NCI-H2029 treated with DMSO at 0.1 percent for 48 hours (cell line): ENCODE results near the gene LCN15.
A peak's percentile ranks its signal among the peaks of the same experiment; 100 is the strongest.
"Not testable (repeated sequence)": the region's sequence is repeated elsewhere in the genome, so short reads cannot be mapped to it uniquely, and the experiment has no call there.

Experiments used
- DNase-seq: peaks from one replicate; lab custom pipeline; 2025; lab: John Stamatoyannopoulos, UW

The LCN15 gene

GRCh38 chr9:136764301-136764891 lies at the start of gene LCN15:
Gene LCN15 (minus strand): TSS chr9:136764518. CDS start chr9:136764488, 30 bp downstream.
- no peak for DNase-seq

DNA sequence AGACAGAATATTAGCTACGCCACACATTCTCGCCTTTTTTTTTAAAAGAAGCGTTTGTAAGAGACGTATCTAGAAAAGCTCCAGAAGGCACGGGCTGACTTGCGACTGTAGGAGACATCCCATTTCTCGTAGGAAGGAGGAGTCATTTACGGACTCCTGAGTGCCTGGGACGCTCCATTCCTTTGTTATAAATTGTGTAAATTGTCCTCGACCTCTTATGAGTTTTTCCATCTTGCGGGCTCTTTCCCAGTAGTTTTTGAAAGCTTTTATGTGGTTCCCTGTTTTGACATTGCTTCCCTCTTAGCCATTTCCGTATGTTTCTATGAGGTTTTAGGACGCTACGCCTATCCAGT lies 44.5 kb upstream of the LCN15 start:
- DNase-seq = no peak

DNA sequence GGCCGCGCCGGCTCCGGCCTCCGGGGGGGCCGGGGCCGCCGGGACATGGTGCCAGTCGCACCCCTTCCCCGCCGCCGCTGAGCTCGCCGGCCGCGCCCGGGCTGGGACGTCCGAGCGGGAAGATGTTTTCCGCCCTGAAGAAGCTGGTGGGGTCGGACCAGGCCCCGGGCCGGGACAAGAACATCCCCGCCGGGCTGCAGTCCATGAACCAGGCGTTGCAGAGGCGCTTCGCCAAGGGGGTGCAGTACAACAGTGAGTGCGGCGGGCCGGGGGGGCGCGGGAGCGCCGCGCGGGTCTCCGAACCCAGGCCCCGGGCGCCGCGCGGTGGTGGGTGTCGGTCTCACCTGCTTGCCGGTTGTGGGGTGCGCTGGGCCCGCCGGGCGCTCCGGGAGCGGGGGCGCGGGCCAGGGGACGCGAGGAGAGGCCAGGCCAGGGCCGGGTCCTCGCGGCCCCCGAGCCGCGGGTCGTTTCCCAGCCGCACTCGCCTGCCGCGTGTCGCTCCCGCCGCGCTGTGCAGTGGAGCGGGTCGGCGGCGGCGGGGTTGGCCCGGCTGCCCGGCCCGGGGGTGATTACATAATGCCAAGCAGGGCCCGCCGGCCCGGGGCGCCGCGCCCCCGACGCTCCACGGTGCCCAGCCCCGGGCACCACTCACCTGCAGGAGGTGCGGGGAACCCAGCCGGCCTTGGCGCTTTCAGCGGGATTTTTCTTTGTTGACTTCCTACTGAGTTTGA lies 43.9 kb upstream of the LCN15 start:
- no peak for DNase-seq

DNA sequence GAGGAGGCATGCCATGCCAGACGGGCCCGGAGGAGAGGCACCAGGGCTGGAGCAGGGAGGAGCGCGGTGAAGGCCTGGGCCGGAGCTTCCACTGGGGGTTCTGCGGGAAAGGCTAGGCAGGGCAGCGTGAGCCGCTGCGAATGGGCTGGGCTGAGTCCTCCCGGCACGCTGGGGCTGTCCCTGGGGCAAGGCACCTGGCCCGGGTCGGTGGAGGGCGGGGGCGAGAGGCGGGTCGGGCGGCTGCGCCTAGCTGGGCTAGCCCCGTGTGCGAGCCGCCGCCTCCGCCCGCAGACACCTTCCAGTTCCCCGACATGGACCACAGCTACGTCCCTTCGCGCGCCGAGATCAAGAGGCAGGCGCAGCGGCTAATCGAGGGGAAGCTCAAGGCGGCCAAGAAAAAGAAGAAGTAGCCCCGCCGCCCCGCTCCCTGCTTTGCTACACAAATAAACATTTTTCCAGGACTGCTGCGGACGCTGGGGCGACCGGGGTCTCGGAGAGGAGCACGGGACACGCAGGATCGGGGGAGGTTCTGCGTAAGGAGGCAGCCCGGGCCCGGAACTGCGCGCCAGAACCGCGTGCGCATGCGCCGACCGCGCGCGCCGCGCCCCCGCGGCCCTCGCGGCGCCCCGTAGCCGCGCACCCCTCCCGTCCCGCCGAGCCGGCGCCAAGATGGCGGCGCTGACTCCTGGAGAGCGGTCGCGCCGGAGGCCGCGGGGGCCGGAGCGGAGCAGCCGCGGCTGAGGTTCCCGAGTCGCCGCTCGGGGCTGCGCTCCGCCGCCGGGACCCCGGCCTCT lies 43.2 kb upstream of the LCN15 start, which contains the start of gene RABL6:
Gene RABL6, plus strand, starts transcription at position 668 of the 794 bp plus-strand sequence. CDS start 249 bp downstream, outside the sequence.
- DNase-seq = no peak

- DNase-seq = no peak
These were observed 42.4 kb upstream of the LCN15 start for GRCh38 chr9:136806631-136807201.

- no peak for DNase-seq
These were observed 41.7 kb upstream of the LCN15 start for GRCh38 chr9:136806067-136806466.

DNA sequence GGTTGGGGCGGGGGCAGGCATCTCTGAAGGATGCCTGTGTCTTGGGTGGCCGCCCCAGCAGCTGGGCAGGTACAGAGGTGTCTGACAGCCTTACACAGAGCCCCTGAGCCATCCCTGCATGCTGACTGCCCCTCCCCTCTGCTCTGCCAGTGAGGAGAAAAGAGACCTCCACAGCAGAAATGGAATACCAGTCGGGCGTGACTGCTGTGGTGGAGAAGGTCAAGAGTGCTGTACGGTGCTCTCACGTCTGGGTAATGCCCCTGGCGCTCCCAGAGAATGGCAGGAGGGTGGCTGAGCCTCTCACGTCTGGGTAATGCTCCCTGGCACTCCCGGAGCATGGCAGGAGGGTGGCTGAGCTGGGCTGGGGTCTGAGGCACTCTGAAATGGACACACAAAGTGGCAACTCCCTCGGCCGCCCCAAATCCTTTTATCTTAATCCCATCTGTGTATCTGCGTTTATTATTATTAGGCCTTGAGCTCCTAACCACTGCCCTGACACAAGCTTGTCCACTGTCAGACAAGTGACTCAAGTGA lies 41.0 kb upstream of the LCN15 start:
- no peak for DNase-seq

DNA sequence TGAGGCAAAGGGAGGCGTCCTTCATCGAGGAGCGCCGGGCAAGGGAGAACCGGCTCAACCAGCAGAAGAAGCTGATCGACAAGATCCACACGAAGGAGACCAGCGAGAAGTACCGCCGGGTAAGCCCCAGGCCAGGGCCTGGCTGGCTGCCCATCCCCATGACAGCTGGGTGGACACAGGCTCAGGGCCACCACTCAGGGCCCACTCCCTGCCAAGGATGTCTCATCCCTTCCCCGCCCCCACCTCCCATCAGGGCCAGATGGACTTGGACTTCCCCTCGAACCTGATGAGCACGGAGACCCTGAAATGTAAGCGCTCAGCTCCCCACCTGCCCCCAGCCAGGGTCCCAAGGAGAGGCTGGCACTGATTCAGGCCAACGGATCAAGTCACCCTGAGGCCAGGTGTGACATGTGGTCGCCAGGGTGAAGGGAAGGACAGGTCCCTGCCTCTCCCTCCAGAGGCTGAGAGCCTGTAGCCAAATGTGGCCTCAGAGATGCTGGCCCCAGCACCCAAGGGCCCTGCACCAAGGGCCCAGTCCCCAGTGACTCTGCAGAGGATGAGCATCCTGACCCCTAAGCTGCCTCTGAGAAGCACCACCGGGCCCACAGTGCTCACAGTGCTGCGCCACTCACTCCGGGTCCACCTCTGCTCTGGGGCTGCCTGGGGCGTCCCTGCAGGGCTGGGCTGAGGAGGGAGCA lies 40.3 kb upstream of the LCN15 start:
- no peak for DNase-seq

DNA sequence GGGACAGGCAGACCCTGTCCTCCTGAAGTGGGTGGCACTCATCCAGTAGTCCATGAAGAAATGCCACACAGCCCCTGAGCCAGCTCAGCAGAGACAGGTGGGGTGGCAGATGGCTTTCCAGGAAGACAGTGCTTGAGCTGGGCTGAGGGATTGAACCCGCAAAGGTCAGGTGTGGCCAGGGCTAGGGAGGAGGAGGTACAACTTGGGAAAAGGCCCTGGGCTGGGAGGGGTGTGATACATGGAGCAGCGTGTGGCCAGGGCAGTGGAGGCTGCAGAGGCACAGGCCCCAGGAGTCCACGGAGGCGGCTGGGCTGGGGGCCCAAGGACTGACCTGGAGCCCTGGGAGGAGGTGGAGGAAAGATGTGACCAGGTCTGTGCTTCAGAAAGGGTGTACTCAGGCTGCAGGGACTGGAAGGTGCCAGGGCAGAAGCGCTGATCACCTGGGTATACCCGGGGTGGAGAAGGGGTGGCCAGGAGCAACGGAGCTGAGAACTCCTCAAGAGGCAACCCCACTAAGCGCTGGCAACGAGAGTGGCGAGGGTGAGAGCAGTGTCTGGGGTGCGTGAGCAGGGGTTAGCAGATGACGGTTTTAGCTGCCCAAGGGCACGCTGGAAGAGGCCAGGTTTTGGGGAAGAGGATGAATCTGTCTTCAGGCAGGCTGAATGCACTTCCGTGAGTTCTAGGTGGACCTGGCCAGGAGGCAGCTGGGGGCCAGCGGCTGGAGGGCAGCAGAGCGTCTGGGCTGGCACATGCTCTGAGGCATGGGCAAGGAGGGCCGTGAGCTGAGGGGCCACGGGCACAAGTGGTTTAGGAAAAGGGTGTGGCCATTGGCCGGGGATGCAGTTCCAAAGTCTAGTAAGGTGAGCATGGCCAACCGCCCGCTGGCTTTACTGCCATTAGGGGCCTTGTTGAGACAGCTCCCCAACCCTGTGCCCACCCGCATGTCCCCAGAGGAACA lies 39.5 kb upstream of the LCN15 start:
- DNase-seq = no peak

DNA sequence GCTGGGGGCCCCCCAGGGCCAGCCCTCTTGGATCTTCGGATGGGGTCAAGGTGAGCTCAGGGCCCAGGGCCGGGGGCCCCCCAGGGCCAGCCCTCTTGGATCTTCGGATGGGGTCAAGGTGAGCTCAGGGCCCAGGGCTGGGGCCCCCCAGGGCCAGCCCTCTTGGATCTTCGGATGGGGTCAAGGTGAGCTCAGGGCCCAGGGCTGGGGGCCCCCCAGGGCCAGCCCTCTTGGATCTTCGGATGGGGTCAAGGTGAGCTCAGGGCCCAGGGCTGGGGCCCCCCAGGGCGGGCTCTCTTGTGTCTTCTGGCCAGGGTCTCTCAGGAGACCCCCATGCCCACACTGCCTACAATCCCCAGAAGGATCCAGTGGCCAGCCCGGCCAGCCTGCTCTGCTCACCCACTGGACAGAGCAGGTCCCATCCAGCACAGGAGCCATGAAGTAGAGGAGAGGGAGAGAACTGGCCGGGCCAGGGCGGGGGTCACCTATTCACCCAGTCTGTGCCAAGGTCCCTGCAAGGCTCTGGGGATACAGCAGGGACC lies 38.8 kb upstream of the LCN15 start:
- not testable (repeated sequence) for DNase-seq

DNA sequence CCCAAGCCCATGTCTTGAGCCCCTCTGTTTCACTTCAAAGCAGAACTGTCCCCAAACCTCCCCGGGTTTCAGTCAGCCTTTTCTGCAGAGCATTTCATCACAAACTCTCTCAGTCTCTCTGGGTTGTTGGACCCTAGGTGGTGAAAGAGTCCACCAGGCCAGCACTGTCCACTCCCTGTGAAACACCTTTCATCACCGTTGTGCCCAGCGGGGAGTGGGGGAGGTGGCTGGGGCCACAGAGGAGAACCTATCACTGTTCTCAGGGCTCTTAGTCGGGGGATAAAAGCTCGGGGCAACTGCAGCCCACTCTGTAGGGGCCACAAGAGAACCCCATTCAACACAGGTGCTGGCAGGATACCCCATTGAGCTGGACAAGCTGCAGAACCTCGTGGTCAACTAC lies 38.0 kb upstream of the LCN15 start:
- no peak for DNase-seq

DNA sequence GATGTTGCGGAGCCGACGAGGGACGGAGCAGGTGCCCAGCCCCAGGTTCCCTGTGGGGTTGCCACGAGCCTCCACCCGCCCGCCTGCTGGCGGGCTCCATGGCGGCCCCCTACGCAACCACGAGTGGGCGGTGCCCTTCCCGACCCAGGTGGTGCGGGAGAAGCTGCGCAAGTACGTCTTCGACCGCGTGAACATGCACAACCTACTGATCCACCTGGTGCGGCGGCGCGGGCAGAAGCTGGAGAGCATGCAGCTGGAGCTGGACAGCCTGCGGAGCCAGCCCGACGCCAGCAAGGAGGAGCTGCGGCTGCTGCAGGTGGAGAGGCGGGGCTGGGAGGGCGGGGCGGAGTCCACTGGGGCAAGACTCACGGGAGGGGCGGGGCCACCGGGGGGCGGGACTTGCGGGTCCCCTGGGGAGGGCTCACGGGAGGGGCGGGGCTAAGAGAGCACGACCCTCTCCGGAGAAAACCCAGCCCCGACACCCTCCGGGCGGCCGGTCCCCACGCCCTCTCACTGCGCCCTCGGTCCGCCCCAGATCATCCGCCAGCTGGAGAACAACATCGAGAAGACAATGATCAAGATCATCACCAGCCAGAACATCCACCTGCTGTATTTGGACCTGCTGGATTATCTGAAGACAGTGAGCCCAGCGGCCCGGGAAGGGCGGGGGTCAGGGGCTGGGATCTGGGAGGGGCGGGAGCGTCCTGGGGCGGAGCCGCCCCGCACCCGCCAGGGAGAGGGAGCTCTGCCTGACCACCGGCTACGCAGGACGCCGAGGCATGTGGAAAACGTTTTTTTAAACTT lies 35.7 kb upstream of the LCN15 start:
- DNase-seq = peak; percentile 84

DNA sequence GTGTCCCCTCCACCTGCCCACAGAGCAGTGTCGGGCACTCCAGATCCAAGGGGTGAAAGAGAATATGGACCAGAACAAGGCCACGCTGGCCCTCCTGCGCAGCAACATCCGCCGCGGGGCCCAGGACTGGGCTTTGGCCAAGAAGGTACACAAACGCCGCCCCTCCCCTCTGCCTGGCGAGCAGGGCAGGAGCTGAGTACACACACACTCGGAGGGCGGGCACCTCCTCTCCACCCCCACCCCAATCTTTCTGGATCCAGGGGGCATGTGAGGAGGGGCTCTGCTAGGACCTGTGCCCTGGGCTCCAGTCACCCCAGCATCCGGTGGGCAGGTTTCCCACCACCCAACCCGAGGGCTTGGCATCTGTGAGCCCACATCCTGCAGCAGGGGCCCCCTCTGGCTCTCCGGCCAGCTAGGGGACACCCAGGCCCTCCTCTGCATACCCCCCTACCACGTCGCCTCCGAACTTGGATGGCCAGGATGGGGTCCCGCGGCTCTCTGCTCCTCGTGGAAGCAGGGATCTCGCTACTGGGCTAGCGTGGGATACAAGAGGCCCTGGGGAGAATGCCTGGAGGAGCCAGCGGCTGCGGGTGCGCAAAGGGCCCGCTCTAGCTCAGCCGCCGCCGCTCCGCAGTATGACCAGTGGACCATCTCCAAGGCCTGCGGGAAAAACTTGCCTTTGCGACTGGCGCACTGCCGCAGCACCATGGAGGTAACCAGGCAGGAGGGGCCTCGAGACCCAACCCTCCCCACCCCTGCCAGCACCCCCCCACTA lies 34.9 kb upstream of the LCN15 start:
- DNase-seq = peak; percentile 40

DNA sequence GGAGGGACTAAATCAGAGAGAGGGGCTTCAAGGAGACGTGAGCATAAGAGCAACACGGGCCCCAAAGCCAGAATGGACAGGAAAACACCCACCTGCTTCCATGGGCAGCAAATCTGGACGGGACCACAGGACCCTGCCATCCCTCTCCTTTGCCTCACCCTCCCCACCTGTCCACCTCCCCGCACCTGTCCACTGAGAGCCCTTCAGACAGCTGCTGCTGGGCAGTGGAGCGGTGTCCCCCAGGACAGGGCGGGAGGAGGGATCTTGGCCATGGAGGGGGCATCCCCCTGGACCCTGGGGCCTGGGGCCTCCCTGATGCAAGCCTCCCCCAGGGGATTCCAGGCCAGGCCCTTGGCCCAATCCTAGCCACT lies 34.4 kb upstream of the LCN15 start:
- no peak for DNase-seq

DNA sequence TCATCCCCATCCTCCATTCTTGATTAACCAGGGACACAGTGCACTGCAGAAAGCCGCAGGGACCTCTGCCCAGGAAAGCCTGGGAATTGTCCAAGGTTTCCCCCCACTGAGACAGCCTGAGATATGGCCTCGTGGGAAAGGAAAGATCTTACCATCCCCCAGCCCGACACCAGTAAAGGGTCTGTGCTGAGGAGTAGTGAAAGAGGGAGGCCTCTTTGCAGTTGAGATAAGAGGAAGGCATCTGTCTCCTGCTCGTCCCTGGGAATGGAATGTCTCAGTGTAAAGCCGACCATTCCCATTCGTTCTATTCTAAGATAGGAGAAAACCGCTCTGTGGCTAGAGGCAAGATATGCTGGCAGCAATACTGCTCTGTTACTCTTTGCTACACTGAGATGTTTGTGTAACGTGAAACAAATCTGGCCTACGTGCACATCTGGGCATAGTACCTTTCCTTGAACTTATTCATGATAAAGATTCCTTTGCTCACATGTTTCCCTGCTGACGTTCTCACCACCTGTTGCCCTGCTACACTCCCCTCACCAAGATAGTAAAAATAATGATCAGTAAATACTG lies 32.5 kb upstream of the LCN15 start:
- DNase-seq = not testable (repeated sequence)

DNA sequence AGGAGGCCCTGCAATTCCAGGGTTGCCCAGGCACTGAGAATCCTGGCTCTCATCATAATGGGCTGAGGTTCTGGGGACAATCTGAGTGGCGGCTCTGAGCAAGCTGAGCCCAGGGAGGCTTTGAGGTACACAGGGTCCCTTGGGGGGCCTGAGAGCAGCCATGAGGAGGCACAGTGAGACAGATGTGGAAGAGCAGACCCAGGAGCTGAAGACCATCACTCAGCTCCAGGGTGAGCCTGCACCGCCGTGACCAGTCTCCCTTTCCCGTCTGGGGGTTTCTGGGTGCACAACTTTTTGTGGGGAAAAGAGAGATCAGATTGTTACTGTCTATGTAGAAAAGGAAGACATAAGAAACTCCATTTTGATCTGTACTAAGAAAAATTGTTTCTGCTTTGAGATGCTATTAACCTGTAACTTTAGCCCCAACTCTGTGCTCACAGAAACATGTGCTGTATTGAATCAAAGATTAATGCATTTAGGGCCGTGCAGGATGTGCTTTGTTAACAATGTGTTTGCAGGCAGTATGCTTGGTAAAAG lies 32.0 kb upstream of the LCN15 start, which contains the start of gene CCDC183:
Gene CCDC183, plus strand, starts transcription at position 101 of the 537 bp plus-strand sequence. Its CDS starts 60 bp downstream, at position 161.
- no peak for DNase-seq

DNA sequence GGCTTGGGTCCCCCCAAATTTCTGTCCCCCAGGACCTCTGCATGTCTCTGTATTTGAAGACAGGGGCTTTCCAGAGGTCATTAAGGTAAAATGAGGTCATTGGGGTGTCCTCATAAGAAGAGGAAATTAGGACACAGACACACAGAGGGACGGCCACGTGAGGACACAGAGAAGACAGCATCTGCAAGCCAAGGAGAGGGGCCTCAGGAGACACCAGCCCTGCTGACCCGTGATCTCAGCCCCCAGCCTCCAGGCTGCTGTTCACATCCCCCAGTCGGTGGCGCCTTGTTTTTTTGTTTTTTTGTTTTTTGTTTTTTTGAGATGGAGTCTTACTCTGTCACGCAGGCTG lies 30.7 kb upstream of the LCN15 start:
- no peak for DNase-seq
